GM21723 (cell line): ENCODE results near the gene OTUD5.

Source experiments
- ATAC-seq: cut with Tn5 transposase; IDR thresholded peaks from one replicate; pipeline ENCODE4 v1.9.1; 2021; ENCODE audit warnings: mild to moderate bottlenecking, moderate library complexity; ENCODE audit not compliant: unreplicated experiment

Gene OTUD5

GRCh38 chrX:48972220-48973164 is 15.1 kb upstream of the OTUD5 start:
- no peak for ATAC-seq

- no peak for ATAC-seq
These were observed 14.1 kb upstream of the OTUD5 start, which contains the start of gene KCND1 for GRCh38 chrX:48971249-48972219. Gene KCND1 (minus strand): TSS chrX:48971844. CDS start chrX:48970271, 1,573 bp downstream.

GRCh38 chrX:48969471-48969870 is 12.1 kb upstream of the OTUD5 start:
- no peak for ATAC-seq

GRCh38 chrX:48968377-48968776 is 11.0 kb upstream of the OTUD5 start:
- no peak for ATAC-seq

- ATAC-seq: no peak
These were observed 9.6 kb upstream of the OTUD5 start for GRCh38 chrX:48966796-48967579.

- ATAC-seq: no peak
These were observed 8.6 kb upstream of the OTUD5 start for GRCh38 chrX:48965959-48966358.

- ATAC-seq: no peak
These were observed 4.2 kb upstream of the OTUD5 start for GRCh38 chrX:48961585-48962091.

- ATAC-seq: no peak
These were observed 2.9 kb upstream of the OTUD5 start for GRCh38 chrX:48960291-48960690.

GRCh38 chrX:48958635-48959094 is 1.3 kb upstream of the OTUD5 start:
- no peak for ATAC-seq

GRCh38 chrX:48957827-48958634 is 624 bp upstream of the OTUD5 start:
- ATAC-seq: peak; percentile 82

GRCh38 chrX:48956728-48957414 is 536 bp downstream of the OTUD5 start:
- no peak for ATAC-seq

- no peak for ATAC-seq
These were observed 8.8 kb downstream of the OTUD5 start for GRCh38 chrX:48948589-48948988.

- ATAC-seq: no peak
These were observed 11.7 kb downstream of the OTUD5 start for GRCh38 chrX:48945517-48946348.

GRCh38 chrX:48942895-48943294 is 14.5 kb downstream of the OTUD5 start:
- ATAC-seq: no peak

- ATAC-seq: no peak
These were observed 16.9 kb downstream of the OTUD5 start for GRCh38 chrX:48940404-48940955.

GRCh38 chrX:48939524-48940228 is 17.7 kb downstream of the OTUD5 start:
- ATAC-seq: peak; percentile 28
